Measurements from ENCODE around the gene RAB3A. TPM values are rescaled to one million over a fixed set of nuclear protein-coding genes. Genes with fewer than 3 reads are reported as not detected.

Gene RAB3A
- total and polyA plus RNA-seq, 9 of the 15 experiments (the other 6 are each of a cell fraction or from before 2014, with no cell fraction given): 0.17 to 5.1 (median 0.90) TPM; not detected in 1

- no peak for TF ChIP-seq SNIP1 (IDR thresholded peaks at IDR 0.05; ENCODE audit: low read depth)
- TF ChIP-seq NCOA1 (IDR thresholded peaks at IDR 0.05; ENCODE audit: low read depth): no peak
- peak; percentile 48 for TF ChIP-seq CXXC5 (CRISPR knock-in tag; IDR thresholded peaks at IDR 0.05)
- peak; percentile 83 for TF ChIP-seq ELF2 (CRISPR knock-in tag; IDR thresholded peaks at IDR 0.05)
- no peak for TF ChIP-seq SREBF1 (IDR thresholded peaks at IDR 0.05; ENCODE audit: borderline replicate concordance, low read depth, low read length)
- TF ChIP-seq HEY1 (CRISPR knock-in tag; IDR thresholded peaks at IDR 0.05; ENCODE audit: borderline replicate concordance): no peak
- peak; percentile 85 for TF ChIP-seq POLR2H (tag; IDR thresholded peaks at IDR 0.05; ENCODE audit: low read depth)
- TF ChIP-seq HDAC8 (tag; IDR thresholded peaks at IDR 0.05): no peak
- TF ChIP-seq, protein P1, sequence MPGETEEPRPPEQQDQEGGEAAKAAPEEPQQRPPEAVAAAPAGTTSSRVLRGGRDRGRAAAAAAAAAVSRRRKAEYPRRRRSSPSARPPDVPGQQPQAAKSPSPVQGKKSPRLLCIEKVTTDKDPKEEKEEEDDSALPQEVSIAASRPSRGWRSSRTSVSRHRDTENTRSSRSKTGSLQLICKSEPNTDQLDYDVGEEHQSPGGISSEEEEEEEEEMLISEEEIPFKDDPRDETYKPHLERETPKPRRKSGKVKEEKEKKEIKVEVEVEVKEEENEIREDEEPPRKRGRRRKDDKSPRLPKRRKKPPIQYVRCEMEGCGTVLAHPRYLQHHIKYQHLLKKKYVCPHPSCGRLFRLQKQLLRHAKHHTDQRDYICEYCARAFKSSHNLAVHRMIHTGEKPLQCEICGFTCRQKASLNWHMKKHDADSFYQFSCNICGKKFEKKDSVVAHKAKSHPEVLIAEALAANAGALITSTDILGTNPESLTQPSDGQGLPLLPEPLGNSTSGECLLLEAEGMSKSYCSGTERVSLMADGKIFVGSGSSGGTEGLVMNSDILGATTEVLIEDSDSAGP (CRISPR knock-in tag; IDR thresholded peaks at IDR 0.05): no peak
- no peak for TF ChIP-seq SAFB2 (IDR thresholded peaks at IDR 0.05; ENCODE audit: borderline replicate concordance, low read depth, low read length, severe bottlenecking)
- no peak for TF ChIP-seq BRD4 (IDR thresholded peaks at IDR 0.05)
- TF ChIP-seq ZNF274 (IDR thresholded peaks at IDR 0.05; ENCODE audit: borderline replicate concordance, low read depth, low read length): no peak
- TF ChIP-seq HMG20A (CRISPR knock-in tag; conservative IDR thresholded peaks at IDR 0.05): no peak
- 0 out of 2 replicates have a peak, but pooled peaks have one; percentile 18 for TF ChIP-seq SMC3 (conservative IDR thresholded peaks at IDR 0.05; ENCODE audit: insufficient read depth, low read depth, low read length)
- TF ChIP-seq RBM39 (optimal IDR thresholded peaks at IDR 0.05; ENCODE audit: low read depth, low read length): no peak
- no peak for TF ChIP-seq ZNF282 (CRISPR knock-in tag; IDR thresholded peaks at IDR 0.05)
- no peak for TF ChIP-seq DACH1 (IDR thresholded peaks at IDR 0.05; ENCODE audit: partially characterized antibody)
- TF ChIP-seq ZNF699 (CRISPR knock-in tag; IDR thresholded peaks at IDR 0.05; ENCODE audit: insufficient replicate concordance): no peak
- TF ChIP-seq, protein P2, sequence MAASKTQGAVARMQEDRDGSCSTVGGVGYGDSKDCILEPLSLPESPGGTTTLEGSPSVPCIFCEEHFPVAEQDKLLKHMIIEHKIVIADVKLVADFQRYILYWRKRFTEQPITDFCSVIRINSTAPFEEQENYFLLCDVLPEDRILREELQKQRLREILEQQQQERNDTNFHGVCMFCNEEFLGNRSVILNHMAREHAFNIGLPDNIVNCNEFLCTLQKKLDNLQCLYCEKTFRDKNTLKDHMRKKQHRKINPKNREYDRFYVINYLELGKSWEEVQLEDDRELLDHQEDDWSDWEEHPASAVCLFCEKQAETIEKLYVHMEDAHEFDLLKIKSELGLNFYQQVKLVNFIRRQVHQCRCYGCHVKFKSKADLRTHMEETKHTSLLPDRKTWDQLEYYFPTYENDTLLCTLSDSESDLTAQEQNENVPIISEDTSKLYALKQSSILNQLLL (CRISPR knock-in tag; IDR thresholded peaks at IDR 0.05; ENCODE audit: borderline replicate concordance): no peak
- no peak for TF ChIP-seq HMGN3 (IDR thresholded peaks at IDR 0.05; ENCODE audit: borderline replicate concordance, extremely low read depth, insufficient read length, low read depth, low read length)
- peak; percentile 40; the same call in 1 of the 2 replicates for TF ChIP-seq ZBTB7A (IDR thresholded peaks at IDR 0.05; ENCODE audit: borderline replicate concordance, control insufficient read depth, low read depth, low read length)
- TF ChIP-seq ILK (tag; IDR thresholded peaks at IDR 0.05; ENCODE audit: borderline replicate concordance, low read depth): no peak
- TF ChIP-seq ZNF280A (IDR thresholded peaks at IDR 0.05; ENCODE audit: low read depth, partially characterized antibody): no peak
- TF ChIP-seq SRSF1 (IDR thresholded peaks at IDR 0.05; ENCODE audit: low read depth, low read length): no peak
- no peak for TF ChIP-seq ZNF263 (CRISPR knock-in tag; IDR thresholded peaks at IDR 0.05; ENCODE audit: borderline replicate concordance)
- TF ChIP-seq HSF4 (CRISPR knock-in tag; IDR thresholded peaks at IDR 0.05; ENCODE audit: borderline replicate concordance): no peak
- TF ChIP-seq CBFA2T3 (IDR thresholded peaks at IDR 0.05): no peak
Measured at GRCh38 chr19:18152442-18152816, 51.4 kb downstream of the RAB3A start (continued).
